Measurements from ENCODE around the gene MYORG.
A peak's percentile ranks its signal among the peaks of the same experiment; 100 is the strongest.

MYORG gene

DNA sequence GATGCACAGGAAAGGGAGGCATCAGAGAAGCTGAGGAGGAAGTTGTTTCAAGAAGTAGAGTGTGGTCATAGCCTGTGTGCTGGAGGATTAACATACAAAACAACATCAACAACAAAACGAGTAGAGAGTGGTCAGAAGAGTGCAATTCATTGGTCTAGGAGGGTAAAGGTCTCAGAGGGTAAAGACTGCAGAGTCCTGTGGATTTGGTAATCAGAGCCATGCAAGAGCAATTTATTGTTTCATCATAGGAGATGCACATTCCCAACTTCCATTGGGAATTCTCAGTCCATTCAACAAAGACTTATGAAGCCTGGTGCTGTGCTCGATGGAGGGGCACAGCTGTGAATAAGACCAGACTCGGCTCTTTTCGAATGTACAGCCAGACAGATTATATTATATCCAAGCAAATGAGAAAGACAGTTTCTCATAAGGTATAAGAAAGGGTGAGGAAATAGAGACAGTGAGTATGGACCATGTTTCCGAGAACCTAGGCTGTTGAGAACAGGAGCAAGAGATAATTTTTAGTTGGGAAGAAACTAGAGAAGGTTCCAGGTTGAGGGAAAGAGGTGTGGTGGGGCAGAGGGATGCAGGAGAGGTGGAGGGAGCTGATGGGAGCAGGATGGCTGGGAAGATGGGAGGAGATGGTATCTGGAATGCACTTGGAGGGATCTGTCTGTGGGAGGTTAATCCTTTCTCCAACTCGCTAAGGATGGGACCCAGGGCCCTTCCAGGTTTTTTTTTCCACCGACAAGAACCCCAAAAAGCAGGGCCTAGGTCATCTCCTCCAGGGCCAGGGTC is 7.9 kb upstream of the MYORG start:
- H3K36me3 ChIP-seq (ENCODE audit: insufficient read depth, low read length): no peaks in the 10 kb centered on the region
- no peak overlapping the region for H3K27ac ChIP-seq (ENCODE audit: low read depth, low read length)
- H3K4me3 ChIP-seq (ENCODE audit: low read depth, low read length): no peak overlapping the region
- no peak overlapping the region for H2AFZ ChIP-seq (ENCODE audit: low read length, unreplicated experiment)
- H3K4me1 ChIP-seq (ENCODE audit: control insufficient read depth, insufficient read depth, low read length, unreplicated experiment): peaks cover 6% of the 10 kb centered on the region
- H3K79me2 ChIP-seq (ENCODE audit: control insufficient read depth, insufficient read depth, low read length, unreplicated experiment): no peaks in the 10 kb centered on the region
- no peaks in the 10 kb centered on the region for H3K27me3 ChIP-seq (ENCODE audit: insufficient read depth, low read length)

DNA sequence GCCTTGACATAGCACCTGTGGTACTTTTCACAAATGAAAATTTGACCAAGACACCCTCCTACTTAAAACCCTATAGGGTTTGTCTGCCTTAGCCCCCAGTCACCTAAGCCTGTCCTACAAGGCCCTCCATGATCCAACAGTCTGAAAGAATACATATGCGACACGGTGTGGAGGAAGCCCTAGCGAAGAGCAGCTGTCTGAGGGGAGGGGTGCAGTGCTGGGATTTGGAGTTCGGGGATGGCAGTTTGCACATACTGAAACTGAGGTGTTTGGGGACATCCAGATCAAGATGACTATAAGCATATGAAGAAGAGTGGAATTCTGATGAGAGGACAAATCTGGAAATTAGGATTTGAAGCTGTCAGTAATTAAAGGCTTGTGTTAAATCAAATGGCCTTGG is 7.2 kb upstream of the MYORG start:
- no peak overlapping the region for H3K4me3 ChIP-seq (ENCODE audit: low read depth, low read length)
- peaks cover 6% of the 10 kb centered on the region for H3K4me1 ChIP-seq (ENCODE audit: control insufficient read depth, insufficient read depth, low read length, unreplicated experiment)
- no peak overlapping the region for H2AFZ ChIP-seq (ENCODE audit: low read length, unreplicated experiment)
- H3K79me2 ChIP-seq (ENCODE audit: control insufficient read depth, insufficient read depth, low read length, unreplicated experiment): no peaks in the 10 kb centered on the region
- H3K27ac ChIP-seq (ENCODE audit: low read depth, low read length): no peak overlapping the region
- H3K36me3 ChIP-seq (ENCODE audit: insufficient read depth, low read length): no peaks in the 10 kb centered on the region
- no peaks in the 10 kb centered on the region for H3K27me3 ChIP-seq (ENCODE audit: insufficient read depth, low read length)

GRCh38 chr9:34382879-34383278 is 6.2 kb upstream of the MYORG start:
- Histone ChIP-seq H3K4me1 (ENCODE audit: control insufficient read depth, insufficient read depth, low read length, unreplicated experiment) (peaks cover 6% of the 10 kb centered on the region), H3K79me2 (ENCODE audit: control insufficient read depth, insufficient read depth, low read length, unreplicated experiment) (no peaks in the 10 kb centered on the region), H3K4me3 (ENCODE audit: low read depth, low read length) (no peak overlapping the region), H3K27ac (ENCODE audit: low read depth, low read length) (no peak overlapping the region), H3K27me3 (ENCODE audit: insufficient read depth, low read length) (no peaks in the 10 kb centered on the region), H3K36me3 (ENCODE audit: insufficient read depth, low read length) (no peaks in the 10 kb centered on the region), H2AFZ (ENCODE audit: low read length, unreplicated experiment) (no peak overlapping the region)

DNA sequence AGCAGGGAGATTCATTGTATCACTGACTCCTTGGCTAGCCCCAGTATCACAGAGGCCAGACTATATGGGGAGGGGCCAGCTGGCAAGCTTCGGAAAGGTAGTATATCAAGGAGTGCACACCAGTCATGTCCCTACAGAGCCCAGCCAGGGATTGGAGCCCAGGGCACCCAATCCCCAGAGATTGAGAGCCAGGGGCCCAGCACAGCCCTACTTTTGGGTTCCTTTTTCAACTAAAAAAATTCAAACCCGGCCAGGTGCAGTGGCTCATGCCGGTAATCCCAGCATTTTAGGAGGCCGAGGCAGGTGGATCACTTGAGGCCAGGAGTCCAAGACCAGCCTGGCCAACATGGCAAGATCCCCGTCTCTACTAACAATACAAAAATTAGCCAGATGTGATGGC is 5.4 kb upstream of the MYORG start:
- Histone ChIP-seq H3K79me2 (ENCODE audit: control insufficient read depth, insufficient read depth, low read length, unreplicated experiment) (no peaks in the 10 kb centered on the region), H3K27ac (ENCODE audit: low read depth, low read length) (no peak overlapping the region), H2AFZ (ENCODE audit: low read length, unreplicated experiment) (no peak overlapping the region), H3K4me1 (ENCODE audit: control insufficient read depth, insufficient read depth, low read length, unreplicated experiment) (peaks cover 6% of the 10 kb centered on the region), H3K4me3 (ENCODE audit: low read depth, low read length) (no peak overlapping the region), H3K36me3 (ENCODE audit: insufficient read depth, low read length) (no peaks in the 10 kb centered on the region), H3K27me3 (ENCODE audit: insufficient read depth, low read length) (no peaks in the 10 kb centered on the region)

- H3K79me2 ChIP-seq (ENCODE audit: control insufficient read depth, insufficient read depth, low read length, unreplicated experiment): no peaks in the 10 kb centered on the region
- H3K4me1 ChIP-seq (ENCODE audit: control insufficient read depth, insufficient read depth, low read length, unreplicated experiment): peaks cover 6% of the 10 kb centered on the region
- peak overlapping the region; percentile 88 for H2AFZ ChIP-seq (ENCODE audit: low read length, unreplicated experiment)
- no peak overlapping the region for H3K27ac ChIP-seq (ENCODE audit: low read depth, low read length)
- no peaks in the 10 kb centered on the region for H3K27me3 ChIP-seq (ENCODE audit: insufficient read depth, low read length)
- H3K36me3 ChIP-seq (ENCODE audit: insufficient read depth, low read length): no peaks in the 10 kb centered on the region
- peak overlapping the region; percentile 74 for H3K4me3 ChIP-seq (ENCODE audit: low read depth, low read length)
Measured at GRCh38 chr9:34381323-34381722, 4.6 kb upstream of the MYORG start.

DNA sequence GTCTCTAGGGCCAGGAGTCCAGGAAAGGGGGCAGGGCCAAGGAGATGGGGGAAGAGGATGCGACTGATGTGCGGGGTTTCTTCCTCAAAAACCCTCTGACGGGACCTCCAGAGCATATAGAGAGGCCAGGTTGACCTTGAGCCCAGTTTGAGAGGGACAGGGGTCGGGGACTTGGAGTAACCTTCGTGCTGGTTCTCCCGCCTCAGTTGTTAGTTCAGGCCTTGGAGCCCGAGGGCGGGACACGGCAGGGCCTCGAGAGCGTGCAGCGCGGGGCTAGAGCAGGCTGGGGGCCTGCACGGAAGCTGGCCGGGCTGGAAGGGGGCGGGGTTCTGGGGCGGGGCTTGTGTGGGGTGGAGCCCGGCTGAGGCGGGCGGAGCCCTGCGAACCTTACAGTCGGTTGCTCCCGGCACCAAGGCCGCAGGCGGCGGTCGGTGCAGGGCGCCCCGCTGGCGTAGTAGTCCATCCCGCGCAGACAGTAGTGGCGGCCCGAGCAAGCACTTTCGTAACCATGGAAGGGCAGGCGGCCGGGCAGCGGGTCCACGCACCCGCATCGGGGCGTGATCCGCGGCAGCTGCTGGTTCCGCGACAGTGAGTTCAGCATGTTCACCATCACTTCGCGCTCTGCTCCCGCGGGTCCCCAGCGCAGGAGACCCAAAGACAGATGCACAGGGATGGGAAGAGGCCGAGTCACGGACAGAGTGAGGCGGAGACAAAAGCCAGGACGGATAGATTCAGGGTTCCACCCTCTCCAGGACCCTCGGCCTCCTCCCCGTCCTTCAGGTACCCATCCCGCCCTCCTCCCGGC is 4.0 kb upstream of the MYORG start:
- Histone ChIP-seq H3K27me3 (ENCODE audit: insufficient read depth, low read length) (no peaks in the 10 kb centered on the region), H3K27ac (ENCODE audit: low read depth, low read length) (no peak overlapping the region), H2AFZ (ENCODE audit: low read length, unreplicated experiment) (peak overlapping the region; percentile 91), H3K4me3 (ENCODE audit: low read depth, low read length) (peak overlapping the region; percentile 74), H3K36me3 (ENCODE audit: insufficient read depth, low read length) (no peaks in the 10 kb centered on the region), H3K79me2 (ENCODE audit: control insufficient read depth, insufficient read depth, low read length, unreplicated experiment) (no peaks in the 10 kb centered on the region), H3K4me1 (ENCODE audit: control insufficient read depth, insufficient read depth, low read length, unreplicated experiment) (peaks cover 6% of the 10 kb centered on the region)

DNA sequence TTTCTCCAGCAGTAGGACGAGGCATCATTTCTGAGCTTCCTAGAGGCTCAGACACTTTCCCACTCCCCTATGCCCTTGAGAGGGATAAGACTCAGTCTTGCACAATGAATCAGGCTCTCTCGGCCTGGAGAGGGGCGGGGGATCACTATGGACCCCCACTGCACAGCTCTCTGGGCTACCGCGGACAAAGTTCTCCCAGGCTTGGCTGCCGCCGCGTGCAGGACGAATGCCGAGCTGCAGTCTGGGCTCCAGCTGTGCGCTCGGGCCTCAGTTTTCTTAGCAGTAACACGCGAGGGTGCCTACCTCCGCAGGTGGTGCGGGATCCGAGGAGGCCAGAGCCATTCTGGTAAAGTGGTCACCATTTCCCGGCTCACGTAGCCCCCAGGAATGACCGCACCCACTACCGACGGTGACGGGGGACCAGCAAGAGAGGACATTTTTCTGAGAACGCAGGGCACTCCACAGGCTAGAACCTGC is 3.4 kb upstream of the MYORG start:
- peaks cover 6% of the 10 kb centered on the region for H3K4me1 ChIP-seq (ENCODE audit: control insufficient read depth, insufficient read depth, low read length, unreplicated experiment)
- no peak overlapping the region for H3K27ac ChIP-seq (ENCODE audit: low read depth, low read length)
- no peaks in the 10 kb centered on the region for H3K79me2 ChIP-seq (ENCODE audit: control insufficient read depth, insufficient read depth, low read length, unreplicated experiment)
- H2AFZ ChIP-seq (ENCODE audit: low read length, unreplicated experiment): peak overlapping the region; percentile 91
- H3K27me3 ChIP-seq (ENCODE audit: insufficient read depth, low read length): no peaks in the 10 kb centered on the region
- no peaks in the 10 kb centered on the region for H3K36me3 ChIP-seq (ENCODE audit: insufficient read depth, low read length)
- H3K4me3 ChIP-seq (ENCODE audit: low read depth, low read length): peak overlapping the region; percentile 74

GRCh38 chr9:34379334-34380033 is 2.8 kb upstream of the MYORG start:
- no peaks in the 10 kb centered on the region for H3K27me3 ChIP-seq (ENCODE audit: insufficient read depth, low read length)
- no peaks in the 10 kb centered on the region for H3K36me3 ChIP-seq (ENCODE audit: insufficient read depth, low read length)
- peak overlapping the region; percentile 33 for H2AFZ ChIP-seq (ENCODE audit: low read length, unreplicated experiment)
- H3K79me2 ChIP-seq (ENCODE audit: control insufficient read depth, insufficient read depth, low read length, unreplicated experiment): no peaks in the 10 kb centered on the region
- peaks cover 6% of the 10 kb centered on the region for H3K4me1 ChIP-seq (ENCODE audit: control insufficient read depth, insufficient read depth, low read length, unreplicated experiment)
- no peak overlapping the region for H3K27ac ChIP-seq (ENCODE audit: low read depth, low read length)
- H3K4me3 ChIP-seq (ENCODE audit: low read depth, low read length): peak overlapping the region; percentile 74

DNA sequence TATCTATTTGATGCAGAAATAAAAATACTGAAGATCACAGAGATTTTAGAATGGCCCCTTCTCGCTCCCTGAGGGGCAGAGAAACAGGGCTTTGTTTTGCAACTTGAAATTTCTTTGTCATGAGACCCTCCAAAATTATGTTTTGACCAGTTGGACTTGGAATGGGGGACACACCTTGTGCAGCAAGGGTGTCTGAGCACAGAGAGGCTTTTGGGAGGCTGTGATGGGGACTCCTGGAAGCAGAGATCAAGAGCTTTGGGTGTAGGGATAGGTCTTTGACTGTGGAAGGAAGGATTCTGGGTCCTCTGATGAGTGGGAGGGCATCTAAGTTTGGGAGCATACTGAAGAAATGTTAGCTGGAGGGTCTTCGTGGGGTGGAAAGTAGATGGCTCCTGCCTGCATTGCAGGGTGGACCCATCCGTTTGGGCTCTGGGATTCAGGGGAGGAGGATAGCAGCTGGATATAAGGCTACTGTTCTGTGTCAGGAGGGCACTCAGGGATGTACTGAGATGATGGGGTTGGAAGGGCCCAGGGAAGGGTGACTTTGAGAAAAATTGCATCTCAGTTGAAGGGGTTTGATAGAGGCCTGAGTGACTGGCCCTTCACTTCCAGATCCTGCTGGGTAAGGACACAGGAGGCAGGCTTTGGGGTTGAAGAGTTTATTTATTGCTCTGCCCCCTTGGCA is 1.8 kb upstream of the MYORG start:
- H3K36me3 ChIP-seq (ENCODE audit: insufficient read depth, low read length): no peaks in the 10 kb centered on the region
- no peaks in the 10 kb centered on the region for H3K27me3 ChIP-seq (ENCODE audit: insufficient read depth, low read length)
- no peak overlapping the region for H3K4me3 ChIP-seq (ENCODE audit: low read depth, low read length)
- H3K79me2 ChIP-seq (ENCODE audit: control insufficient read depth, insufficient read depth, low read length, unreplicated experiment): no peaks in the 10 kb centered on the region
- no peak overlapping the region for H2AFZ ChIP-seq (ENCODE audit: low read length, unreplicated experiment)
- H3K27ac ChIP-seq (ENCODE audit: low read depth, low read length): no peak overlapping the region
- peaks cover 6% of the 10 kb centered on the region for H3K4me1 ChIP-seq (ENCODE audit: control insufficient read depth, insufficient read depth, low read length, unreplicated experiment)

DNA sequence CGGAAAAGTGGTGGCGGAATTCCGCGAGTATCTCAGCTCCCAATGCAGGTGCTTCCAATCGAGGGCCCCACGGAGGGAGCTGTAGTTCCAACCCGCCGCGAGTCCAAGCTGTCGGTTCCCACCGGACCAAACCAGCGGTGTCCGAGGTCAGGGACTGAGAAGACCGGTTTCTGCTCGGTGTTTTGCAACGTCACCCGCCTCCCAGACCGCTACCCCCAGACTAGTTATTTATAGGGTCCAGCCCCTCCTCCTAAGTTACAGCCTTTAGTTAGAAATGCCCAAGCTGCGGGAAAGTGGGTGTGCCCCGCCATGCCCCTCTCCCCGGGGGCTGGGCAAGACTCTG is 677 bp upstream of the MYORG start:
- peak overlapping the region; percentile 76 for H3K4me3 ChIP-seq (ENCODE audit: low read depth, low read length)
- H3K27ac ChIP-seq (ENCODE audit: low read depth, low read length): no peak overlapping the region
- no peaks in the 10 kb centered on the region for H3K79me2 ChIP-seq (ENCODE audit: control insufficient read depth, insufficient read depth, low read length, unreplicated experiment)
- H3K36me3 ChIP-seq (ENCODE audit: insufficient read depth, low read length): no peaks in the 10 kb centered on the region
- peaks cover 6% of the 10 kb centered on the region for H3K4me1 ChIP-seq (ENCODE audit: control insufficient read depth, insufficient read depth, low read length, unreplicated experiment)
- peak overlapping the region; percentile 86 for H2AFZ ChIP-seq (ENCODE audit: low read length, unreplicated experiment)
- no peaks in the 10 kb centered on the region for H3K27me3 ChIP-seq (ENCODE audit: insufficient read depth, low read length)
